HT1080 (cell line): ENCODE measurements around the gene PCDHGC5. TPM values are rescaled to one million over a fixed set of nuclear protein-coding genes. Genes with fewer than 3 reads are reported as not detected.

Source experiments
- DNase-seq: peaks from one replicate; pipeline ENCODE4 v3.0.0-alpha.2; 2015; ENCODE audit warnings: low read depth
- polyA plus RNA-seq, 2 experiments: library from polyadenylated mRNA; depleted of rRNA; stranded (reverse); fragments of >200 nt; gene quantifications; 2 replicates each; pipeline ENCODE4 v1.2.3, GENCODE V29; 2015
- total RNA-seq: library from RNA; depleted of rRNA; stranded (reverse); fragments of >200 nt; shearing (Covaris generic); gene quantifications from 2 replicates; pipeline ENCODE4 v1.2.3, GENCODE V29; 2014; rRNA removed

The PCDHGC5 gene
- 0.87 and 1.4 TPM in 2 replicates for total RNA-seq
- polyA plus RNA-seq (2015; cell fraction: cytosol; rRNA removed), result 0.46 and 0.49 TPM in 2 replicates
- polyA plus RNA-seq (2015; cell fraction: nucleus; rRNA removed), result 4.1 and 5.0 TPM in 2 replicates

- DNase-seq, result peak; percentile 81
These were observed at the start of gene PCDHGC5 for GRCh38 chr5:141488591-141489561. PCDHGC5 (plus strand) TSS chr5:141489081; CDS start chr5:141489241, 160 bp downstream.

- peak; percentile 5 for DNase-seq
These were observed 49.3 kb upstream of the PCDHGC5 start for GRCh38 chr5:141439411-141440141.

GRCh38 chr5:141440341-141440740 is 48.5 kb upstream of the PCDHGC5 start:
- DNase-seq, result no peak

- DNase-seq, result no peak
These were observed 47.2 kb upstream of the PCDHGC5 start for GRCh38 chr5:141441571-141442170.

GRCh38 chr5:141465351-141465750 is 23.5 kb upstream of the PCDHGC5 start:
- DNase-seq, result no peak

GRCh38 chr5:141475625-141476131 is 13.2 kb upstream of the PCDHGC5 start, which contains the start of gene PCDHGC3:
PCDHGC3 (plus strand) TSS chr5:141475966; CDS start chr5:141476117, 151 bp downstream.
- peak; percentile 94 for DNase-seq

GRCh38 chr5:141476132-141476911 is 12.6 kb upstream of the PCDHGC5 start:
- peak; percentile 62 for DNase-seq

- DNase-seq, result no peak
These were observed 11.8 kb upstream of the PCDHGC5 start for GRCh38 chr5:141477044-141477575.

GRCh38 chr5:141477815-141478214 is 11.1 kb upstream of the PCDHGC5 start:
- DNase-seq, result no peak

GRCh38 chr5:141478321-141478945 is 10.4 kb upstream of the PCDHGC5 start:
- DNase-seq, result peak; percentile 33

GRCh38 chr5:141479776-141480175 is 9.1 kb upstream of the PCDHGC5 start:
- no peak for DNase-seq

GRCh38 chr5:141483902-141484301 is 5.0 kb upstream of the PCDHGC5 start:
- DNase-seq, result no peak

- DNase-seq, result no peak
These were observed 4.6 kb upstream of the PCDHGC5 start for GRCh38 chr5:141484310-141484640.

GRCh38 chr5:141484641-141485311 is 4.1 kb upstream of the PCDHGC5 start, which contains the start of gene PCDHGC4:
PCDHGC4 (plus strand) TSS chr5:141485030; CDS start chr5:141485174, 144 bp downstream.
- DNase-seq, result no peak

- no peak for DNase-seq
These were observed 3.4 kb upstream of the PCDHGC5 start for GRCh38 chr5:141485321-141486055.

- DNase-seq, result no peak
These were observed 2.8 kb upstream of the PCDHGC5 start for GRCh38 chr5:141486091-141486490.

- no peak for DNase-seq
These were observed 1.8 kb upstream of the PCDHGC5 start for GRCh38 chr5:141487131-141487530.

GRCh38 chr5:141489841-141490240 is 960 bp downstream of the PCDHGC5 start:
- no peak for DNase-seq
